ENCODE data around the gene SLC28A3. TPM values are rescaled to one million over a fixed set of nuclear protein-coding genes. Genes with fewer than 3 reads are reported as not detected.

SLC28A3 gene
- total RNA-seq, 2 donors from 2014 or later: 0.11 TPM; not detected in 1

GRCh38 chr9:84305497-84306131 is 34.9 kb downstream of the SLC28A3 start:
- Histone ChIP-seq H3K27me3 (ENCODE audit: control insufficient read depth, insufficient read depth, low read length, poor library complexity, severe bottlenecking) (no peaks in the 10 kb centered on the region), H3K4me3 (ENCODE audit: low read length) (no peak overlapping the region), H3K36me3 (ENCODE audit: control insufficient read depth, insufficient read depth, low read length) (no peaks in the 10 kb centered on the region), H3K27ac (ENCODE audit: low read depth, low read length) (no peak overlapping the region), H3K9ac (ENCODE audit: extremely low read depth, low read length, poor library complexity, severe bottlenecking) (no peak overlapping the region), H3K9me3 (ENCODE audit: control insufficient read depth, low read length) (no peaks in the 10 kb centered on the region), H3K4me1 (ENCODE audit: control insufficient read depth, insufficient read depth, low read length) (peaks cover 2% of the 10 kb centered on the region)
- Mint-ChIP-seq H3K4me3 (no peak overlapping the region), H3K9me3 (no peaks in the 10 kb centered on the region), H3K27ac (no peak overlapping the region), H3K36me3 (ENCODE audit: low read depth) (no peaks in the 10 kb centered on the region), H3K4me1 (peaks cover 9% of the 10 kb centered on the region), H3K27me3 (ENCODE audit: insufficient read depth) (peaks cover 4% of the 10 kb centered on the region)
- no peak for TF ChIP-seq CTCF (conservative IDR thresholded peaks at IDR 0.05)
- 53 to 88% methylated on average over 3 to 5 of the region's 5 CpGs for WGBS, 2 experiments (ENCODE audit: insufficient coverage in 1 of 2, insufficient read length in 1 of 2)
- DNase-seq: no peak

GRCh38 chr9:84304166-84304565 is 36.4 kb downstream of the SLC28A3 start:
- Histone ChIP-seq H3K27ac (ENCODE audit: low read depth, low read length) (no peak overlapping the region), H3K9ac (ENCODE audit: extremely low read depth, low read length, poor library complexity, severe bottlenecking) (no peak overlapping the region), H3K9me3 (ENCODE audit: control insufficient read depth, low read length) (no peaks in the 10 kb centered on the region), H3K27me3 (ENCODE audit: control insufficient read depth, insufficient read depth, low read length, poor library complexity, severe bottlenecking) (no peaks in the 10 kb centered on the region), H3K4me1 (ENCODE audit: control insufficient read depth, insufficient read depth, low read length) (peaks cover 6% of the 10 kb centered on the region), H3K36me3 (ENCODE audit: control insufficient read depth, insufficient read depth, low read length) (no peaks in the 10 kb centered on the region), H3K4me3 (ENCODE audit: low read length) (no peak overlapping the region)
- Mint-ChIP-seq H3K4me1 (peaks cover 17% of the 10 kb centered on the region), H3K9me3 (no peaks in the 10 kb centered on the region), H3K4me3 (no peak overlapping the region), H3K27me3 (ENCODE audit: insufficient read depth) (peaks cover 4% of the 10 kb centered on the region), H3K36me3 (ENCODE audit: low read depth) (no peaks in the 10 kb centered on the region), H3K27ac (no peak overlapping the region)
- 71 to 83% methylated on average over 1 of the region's 1 CpG for WGBS, 2 experiments (ENCODE audit: insufficient coverage in 1 of 2, insufficient read length in 1 of 2)
- no peak for DNase-seq
- TF ChIP-seq CTCF (conservative IDR thresholded peaks at IDR 0.05): no peak

GRCh38 chr9:84303061-84303460 is 37.5 kb downstream of the SLC28A3 start:
- no peak for DNase-seq
- no peak overlapping the region for H3K4me3 Mint-ChIP-seq
- peaks cover 17% of the 10 kb centered on the region for H3K4me1 Mint-ChIP-seq
- Histone ChIP-seq H3K9me3 (ENCODE audit: control insufficient read depth, low read length) (no peaks in the 10 kb centered on the region), H3K36me3 (ENCODE audit: control insufficient read depth, insufficient read depth, low read length) (no peaks in the 10 kb centered on the region), H3K27me3 (ENCODE audit: control insufficient read depth, insufficient read depth, low read length, poor library complexity, severe bottlenecking) (no peaks in the 10 kb centered on the region), H3K27ac (ENCODE audit: low read depth, low read length) (no peak overlapping the region), H3K4me1 (ENCODE audit: control insufficient read depth, insufficient read depth, low read length) (peaks cover 6% of the 10 kb centered on the region), H3K4me3 (ENCODE audit: low read length) (no peak overlapping the region), H3K9ac (ENCODE audit: extremely low read depth, low read length, poor library complexity, severe bottlenecking) (no peak overlapping the region)
- H3K9me3 Mint-ChIP-seq: no peaks in the 10 kb centered on the region
- H3K27me3 Mint-ChIP-seq (ENCODE audit: insufficient read depth): peaks cover 4% of the 10 kb centered on the region
- 89 to 94% methylated on average over 1 to 4 of the region's 4 CpGs for WGBS, 2 experiments (ENCODE audit: insufficient coverage in 1 of 2, insufficient read length in 1 of 2)
- H3K27ac Mint-ChIP-seq: no peak overlapping the region
- TF ChIP-seq CTCF (conservative IDR thresholded peaks at IDR 0.05): no peak
- no peaks in the 10 kb centered on the region for H3K36me3 Mint-ChIP-seq (ENCODE audit: low read depth)
